NCI-H2107 (cell line): ENCODE results near the gene FAM72D.
"Not testable (repeated sequence)": the region's sequence is repeated elsewhere in the genome, so short reads cannot be mapped to it uniquely, and the experiment has no call there.

Experiments
- DNase-seq: peaks from one replicate; lab custom pipeline; 2025; lab: John Stamatoyannopoulos, UW

The FAM72D gene

GRCh38 chr1:145147172-145147571 lies 51.4 kb downstream of the FAM72D start:
- not testable (repeated sequence) for DNase-seq

GRCh38 chr1:145155421-145155820 lies 59.6 kb downstream of the FAM72D start:
- DNase-seq, result not testable (repeated sequence)

GRCh38 chr1:145155873-145156272 lies 60.1 kb downstream of the FAM72D start:
- DNase-seq, result not testable (repeated sequence)

GRCh38 chr1:145156891-145157610 lies 61.3 kb downstream of the FAM72D start:
- DNase-seq, result not testable (repeated sequence)

- not testable (repeated sequence) for DNase-seq
Observed at GRCh38 chr1:145157715-145158114, 61.9 kb downstream of the FAM72D start.

- DNase-seq, result not testable (repeated sequence)
Observed at GRCh38 chr1:145161046-145161752, 65.4 kb downstream of the FAM72D start.
